Measurements from ENCODE around the gene CAPS. TPM values are rescaled to one million over a fixed set of nuclear protein-coding genes. Genes with fewer than 3 reads are reported as not detected.

The CAPS gene
- total and polyA plus RNA-seq, 4 donors: 90.2 to 360 (median 223) TPM

- DNase-seq (peak; percentile 90 to 96 (median 94)), ATAC-seq (ENCODE audit: insufficient read depth, low FRiP score) (peak; percentile 13)
- Histone ChIP-seq H3K36me3 (ENCODE audit: control insufficient read depth in 4 of 4, insufficient read depth in 4 of 4, low read length in 4 of 4) (peaks cover 3 to 49% (median 22%) of the 10 kb centered on the region in 4 donors), H3K4me3 (no peak overlapping the region), H3K4me1 (ENCODE audit: control insufficient read depth in 5 of 5, insufficient read depth in 5 of 5, low read length in 5 of 5) (peaks cover 0 to 60% (median 28%) of the 10 kb centered on the region in 5 donors), H3K9ac (ENCODE audit: insufficient read depth in 1 of 2, low read length in 2 of 2) (peak overlapping the region in 1 of 2 donors; percentile 20), H3K27me3 (ENCODE audit: control insufficient read depth in 3 of 3, insufficient read depth in 3 of 3, low read length in 2 of 3) (no peaks in the 10 kb centered on the region), H3K27ac (ENCODE audit: low read depth in 1 of 2, low read length in 1 of 2) (no peak overlapping the region), H3K9me3 (ENCODE audit: control insufficient read depth in 4 of 4, insufficient read depth in 3 of 4, low read length in 3 of 4) (no peaks in the 10 kb centered on the region)
- 74 to 83% methylated on average over 16 of the region's 16 CpGs for WGBS, 2 donors
- no peak for TF ChIP-seq CTCF (IDR thresholded peaks at IDR 0.05; ENCODE audit: control extremely low read depth, extremely low read depth)
Measured at GRCh38 chr19:5934774-5935472, 20.9 kb downstream of the CAPS start.

- ATAC-seq (ENCODE audit: insufficient read depth, low FRiP score) (no peak), DNase-seq (no peak)
- no peaks in the 10 kb centered on the region for H3K27me3 ChIP-seq (ENCODE audit: control insufficient read depth in 3 of 3, insufficient read depth in 3 of 3, low read length in 2 of 3)
- peaks cover 0 to 60% (median 28%) of the 10 kb centered on the region in 5 donors for H3K4me1 ChIP-seq (ENCODE audit: control insufficient read depth in 5 of 5, insufficient read depth in 5 of 5, low read length in 5 of 5)
- peaks cover 5 to 51% (median 24%) of the 10 kb centered on the region in 4 donors for H3K36me3 ChIP-seq (ENCODE audit: control insufficient read depth in 4 of 4, insufficient read depth in 4 of 4, low read length in 4 of 4)
- TF ChIP-seq CTCF (IDR thresholded peaks at IDR 0.05; ENCODE audit: control extremely low read depth, extremely low read depth): no peak
- no peaks in the 10 kb centered on the region for H3K9me3 ChIP-seq (ENCODE audit: control insufficient read depth in 4 of 4, insufficient read depth in 3 of 4, low read length in 3 of 4)
- 79 to 86% methylated on average over 25 of the region's 25 CpGs for WGBS, 2 donors
- peak overlapping the region in 1 of 2 donors; percentile 20 for H3K9ac ChIP-seq (ENCODE audit: insufficient read depth in 1 of 2, low read length in 2 of 2)
- H3K27ac ChIP-seq (ENCODE audit: low read depth in 1 of 2, low read length in 1 of 2): peak overlapping the region in 1 of 2 donors; percentile 10
- no peak overlapping the region for H3K4me3 ChIP-seq
Measured at GRCh38 chr19:5935473-5936291, 21.6 kb downstream of the CAPS start.

- H3K27me3 ChIP-seq (ENCODE audit: control insufficient read depth in 3 of 3, insufficient read depth in 3 of 3, low read length in 2 of 3): no peaks in the 10 kb centered on the region
- H3K36me3 ChIP-seq (ENCODE audit: control insufficient read depth in 4 of 4, insufficient read depth in 4 of 4, low read length in 4 of 4): peaks cover 3 to 51% (median 21%) of the 10 kb centered on the region in 4 donors
- H3K4me1 ChIP-seq (ENCODE audit: control insufficient read depth in 5 of 5, insufficient read depth in 5 of 5, low read length in 5 of 5): peaks cover 0 to 65% (median 28%) of the 10 kb centered on the region in 5 donors
- H3K27ac ChIP-seq (ENCODE audit: low read depth in 1 of 2, low read length in 1 of 2): peak overlapping the region in 1 of 2 donors; percentile 10
- no peaks in the 10 kb centered on the region for H3K9me3 ChIP-seq (ENCODE audit: control insufficient read depth in 4 of 4, insufficient read depth in 3 of 4, low read length in 3 of 4)
- TF ChIP-seq CTCF (IDR thresholded peaks at IDR 0.05; ENCODE audit: control extremely low read depth, extremely low read depth): no peak
- no peak for ATAC-seq (ENCODE audit: insufficient read depth, low FRiP score)
- DNase-seq: no peak
- WGBS, 2 donors: 93 to 96% methylated on average over 9 of the region's 9 CpGs
- H3K9ac ChIP-seq (ENCODE audit: insufficient read depth in 1 of 2, low read length in 2 of 2): peak overlapping the region in 1 of 2 donors; percentile 19
- H3K4me3 ChIP-seq: no peak overlapping the region
Measured at GRCh38 chr19:5936292-5936592, 22.2 kb downstream of the CAPS start.
